Kidney (tissue), 14 donors: ENCODE data around the gene IMMT. TPM values are rescaled to one million over a fixed set of nuclear protein-coding genes. Genes with fewer than 3 reads are reported as not detected.

ENCODE experiments used
- DNase-seq, 5 donors: peaks; one replicate each; pipeline ENCODE4 v3.0.0-alpha.2; 2013 to 2020
- FAIRE-seq: peaks from 2 replicates; lab custom pipeline; 2012; peaks lifted over from hg19 to GRCh38; lab: Jason Lieb, UNC
- H3K27ac ChIP-seq, 2 donors: one replicate each; pipeline ENCODE4 v1.7.0; 2013; ENCODE audit warnings: low read depth in 2 of 2, low read length in 2 of 2, inconsistent platforms in 1 of 2
- H3K27me3 ChIP-seq: one replicate; pipeline ENCODE4 v1.7.1; 2013; ENCODE audit warnings: low read length, inconsistent platforms; ENCODE audit not compliant: control insufficient read depth, insufficient read depth
- H3K36me3 ChIP-seq, 3 donors: one replicate each; pipeline versions ENCODE4 v1.7.0 to v1.7.1; 2013; ENCODE audit warnings: low read length in 3 of 3, control low read depth in 1 of 3, inconsistent platforms in 1 of 3; ENCODE audit not compliant: insufficient read depth in 3 of 3, control insufficient read depth in 2 of 3
- H3K4me1 ChIP-seq, 3 donors: one replicate each; pipeline versions ENCODE4 v1.7.0 to v1.7.1; 2013; ENCODE audit warnings: low read length in 3 of 3, inconsistent platforms in 1 of 3, low read depth in 1 of 3; ENCODE audit not compliant: control insufficient read depth in 2 of 3, insufficient read depth in 2 of 3
- H3K4me3 ChIP-seq, 3 donors: one replicate each; pipeline versions ENCODE4 v1.7.0 to v1.8.1; 2013; ENCODE audit warnings: low read length in 3 of 3, control low read depth in 1 of 3, inconsistent platforms in 1 of 3
- H3K9ac ChIP-seq, 3 donors: one replicate each; pipeline versions ENCODE4 v1.7.0 to v1.7.1; 2013; ENCODE audit warnings: low read length in 3 of 3, control low read depth in 1 of 3, inconsistent platforms in 1 of 3
- H3K9me3 ChIP-seq, 3 donors: one replicate each; pipeline versions ENCODE4 v1.7.0 to v1.7.1; 2013; ENCODE audit warnings: low read length in 3 of 3, control low read depth in 1 of 3, inconsistent platforms in 1 of 3; ENCODE audit not compliant: control insufficient read depth in 2 of 3, insufficient read depth in 1 of 3
- CTCF ChIP-seq: IDR thresholded peaks from 3 replicates; pipeline ENCODE4 v1.5.1; 2012; ENCODE audit warnings: mild to moderate bottlenecking, moderate library complexity, borderline replicate concordance; ENCODE audit not compliant: insufficient read depth; ENCODE audit errors: extremely low read depth
- intact Hi-C: fragments of 100-400 bp; cut with DNase I; formaldehyde crosslinking; loops from one replicate; pipeline ENCODE4 v1.11.1; 2022
- polyA plus RNA-seq: library from polyadenylated mRNA; stranded (reverse); fragments of 350-450 nt; fragmentation: Illumina TruSeq; extraction: RNeasy Lipid Tissue Mini Kit (QIAGEN cat#74804); gene quantifications from one replicate; pipeline ENCODE4 v1.2.3, GENCODE V29; 2014; ENCODE audit warnings: low read depth, low replicate concordance; ENCODE audit not compliant: insufficient read depth
- total RNA-seq: library from RNA; stranded (reverse); fragmentation: NEBNext Ultra II Directional; extraction: Animal tissue kit (Norgen Biotek cat#: 25700); gene quantifications from one replicate; pipeline ENCODE4 v1.2.1, GENCODE V29; 2021
- donor health status: control.
- donor health status: control.
- donor health status: control.
- donor health status: control.
- donor health status: control.
- donor health status: DM: yes; HTN: yes; CAD: no.
- donor health status: Normal renal cell carcinoma (clear cell type).

The IMMT gene
- total and polyA plus RNA-seq, 2 donors from 2014 or later = 74.0 to 113 TPM

- no peak overlapping the region for H3K27ac ChIP-seq
- no peaks in the 10 kb centered on the region for H3K9me3 ChIP-seq
- intact Hi-C loops = no loop called here
- peaks cover 17 to 67% (median 58%) of the 10 kb centered on the region in 3 donors for H3K36me3 ChIP-seq
- H3K27me3 ChIP-seq = no peaks in the 10 kb centered on the region
- H3K4me3 ChIP-seq = no peak overlapping the region
- FAIRE-seq = no peak
- no peaks in the 10 kb centered on the region for H3K4me1 ChIP-seq
- no peak for TF ChIP-seq CTCF
- DNase-seq = no peak
- H3K9ac ChIP-seq = no peak overlapping the region
These were observed 71.8 kb downstream of the IMMT start for GRCh38 chr2:86123328-86123925.

- H3K36me3 ChIP-seq = peaks cover 7 to 60% (median 39%) of the 10 kb centered on the region in 3 donors
- H3K4me1 ChIP-seq = no peaks in the 10 kb centered on the region
- FAIRE-seq (no peak), DNase-seq (no peak)
- no peak overlapping the region for H3K4me3 ChIP-seq
- H3K9ac ChIP-seq = no peak overlapping the region
- no peaks in the 10 kb centered on the region for H3K9me3 ChIP-seq
- H3K27ac ChIP-seq = no peak overlapping the region
- no peaks in the 10 kb centered on the region for H3K27me3 ChIP-seq
- no peak for TF ChIP-seq CTCF
- intact Hi-C loops = no loop called here
These were observed 77.1 kb downstream of the IMMT start for GRCh38 chr2:86118130-86118529.

GRCh38 chr2:86107031-86107430 lies 88.2 kb downstream of the IMMT start:
- DNase-seq = no peak
- Histone ChIP-seq H3K27me3 (no peaks in the 10 kb centered on the region), H3K36me3 (peaks cover 0 to 16% (median 8%) of the 10 kb centered on the region in 3 donors), H3K9me3 (no peaks in the 10 kb centered on the region), H3K27ac (no peak overlapping the region), H3K4me1 (peaks cover 0 to 11% (median 8%) of the 10 kb centered on the region in 3 donors), H3K9ac (peak overlapping the region in 2 of 3 donors; percentile 88 to 92), H3K4me3 (peak overlapping the region; percentile 86 to 99 (median 94))
- intact Hi-C loops = no loop called here
- TF ChIP-seq CTCF = no peak
- FAIRE-seq = no peak
